ENCODE measurements around the gene NIPSNAP3A. TPM values are rescaled to one million over a fixed set of nuclear protein-coding genes. Genes with fewer than 3 reads are reported as not detected.
A peak's percentile ranks its signal among the peaks of the same experiment; 100 is the strongest.

Gene NIPSNAP3A
- total and polyA plus RNA-seq, 9 donors = 47.5 to 63.2 (median 55.8) TPM

DNA sequence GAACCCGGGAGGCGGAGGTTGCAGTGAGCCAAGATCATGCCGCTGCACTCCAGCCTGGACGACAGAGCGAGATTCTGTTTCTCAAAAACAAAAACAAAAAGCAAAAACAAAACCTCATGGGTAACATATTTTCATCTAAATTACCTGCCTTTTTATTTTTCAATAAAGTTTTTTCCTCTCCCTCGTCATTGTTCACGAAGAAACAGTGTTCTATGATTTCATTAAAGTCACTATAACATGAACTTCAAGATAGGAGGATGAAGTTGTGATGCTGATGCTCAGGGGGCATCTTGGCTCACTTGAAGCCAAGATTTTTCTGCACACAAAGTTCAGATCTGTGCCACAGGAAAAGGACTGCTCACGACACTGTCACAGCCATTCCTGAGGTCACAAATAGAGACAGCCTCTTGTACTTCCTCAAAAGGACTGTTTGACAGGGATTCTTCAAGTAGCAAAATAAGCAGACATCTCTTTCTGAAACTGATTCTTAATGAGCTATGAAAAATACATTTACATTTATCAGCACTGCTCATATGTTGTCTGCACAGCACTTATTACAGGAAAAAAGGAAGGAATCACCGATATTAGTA is 32.6 kb downstream of the NIPSNAP3A start:
- Histone ChIP-seq H3K4me1 (ENCODE audit: control insufficient read depth, insufficient read depth, low read length) (no peaks in the 10 kb centered on the region), H3K9me3 (replicated peaks; ENCODE audit: control insufficient read depth, low read depth, low read length) (no peaks in the 10 kb centered on the region), H3K27me3 (ENCODE audit: control insufficient read depth, insufficient read depth, low read length) (no peaks in the 10 kb centered on the region), H3K27ac (ENCODE audit: low read length) (no peak overlapping the region), H3K4me3 (ENCODE audit: low read length) (no peak overlapping the region), H3K36me3 (ENCODE audit: control insufficient read depth, insufficient read depth, low read length) (no peaks in the 10 kb centered on the region)
- peak; percentile 19 for DNase-seq
- 88% methylated on average over 6 of the region's 9 CpGs for WGBS (ENCODE audit: insufficient coverage)

DNA sequence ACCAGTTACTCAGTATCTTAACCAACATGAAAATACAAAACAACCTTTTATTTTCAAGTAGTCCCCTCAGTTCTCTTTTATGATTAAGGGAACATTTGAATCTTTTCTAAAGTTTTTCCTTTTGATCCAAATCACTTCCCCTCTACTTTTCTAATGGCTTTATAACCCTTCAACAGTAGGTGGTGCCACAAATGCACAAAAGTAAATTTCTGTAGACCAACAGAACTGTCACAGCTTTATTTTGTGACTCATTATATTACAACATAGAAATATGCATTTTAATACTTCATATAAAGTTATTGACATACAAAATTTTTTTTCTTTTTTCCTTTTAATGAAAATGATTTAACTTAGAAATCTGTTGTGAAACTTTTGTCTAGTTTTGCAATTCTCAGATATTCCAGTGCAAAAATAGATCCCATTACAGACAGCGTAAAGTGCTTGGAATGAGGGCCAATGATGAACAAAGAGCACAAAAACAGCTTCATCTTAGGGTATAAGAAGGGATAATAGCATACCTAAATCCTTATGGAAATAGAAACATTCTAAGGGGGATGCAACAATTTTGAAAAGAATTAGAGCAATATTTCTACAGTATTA is 33.4 kb downstream of the NIPSNAP3A start:
- Histone ChIP-seq H3K27me3 (ENCODE audit: control insufficient read depth, insufficient read depth, low read length) (no peaks in the 10 kb centered on the region), H3K27ac (ENCODE audit: low read length) (no peak overlapping the region), H3K4me3 (ENCODE audit: low read length) (no peak overlapping the region), H3K4me1 (ENCODE audit: control insufficient read depth, insufficient read depth, low read length) (no peaks in the 10 kb centered on the region), H3K36me3 (ENCODE audit: control insufficient read depth, insufficient read depth, low read length) (peaks cover 3% of the 10 kb centered on the region), H3K9me3 (replicated peaks; ENCODE audit: control insufficient read depth, low read depth, low read length) (no peaks in the 10 kb centered on the region)
- peak; percentile 61 for DNase-seq
- WGBS (ENCODE audit: insufficient coverage) = no CpG with 5 or more reads among the region's 1 CpG

DNA sequence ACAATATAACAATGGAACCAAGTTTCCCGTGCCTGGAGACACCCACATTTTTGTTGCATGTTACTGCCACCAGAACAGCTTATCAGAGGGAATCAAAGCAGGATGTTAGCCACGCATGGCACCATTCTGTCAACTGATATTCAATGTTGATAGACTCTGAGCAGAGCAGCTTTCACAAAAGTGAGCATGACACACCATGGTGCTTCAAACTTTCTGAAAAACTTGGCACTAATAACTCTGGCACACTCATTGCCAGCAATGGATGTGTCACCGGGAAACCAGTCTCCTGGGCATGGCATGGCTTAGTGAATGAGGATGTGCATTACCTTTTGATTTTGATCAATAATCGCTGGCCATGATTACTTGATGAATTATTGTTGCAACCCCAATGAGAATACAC is 36.1 kb downstream of the NIPSNAP3A start:
- Histone ChIP-seq H3K4me1 (ENCODE audit: control insufficient read depth, insufficient read depth, low read length) (no peaks in the 10 kb centered on the region), H3K4me3 (ENCODE audit: low read length) (no peak overlapping the region), H3K36me3 (ENCODE audit: control insufficient read depth, insufficient read depth, low read length) (peaks cover 9% of the 10 kb centered on the region), H3K27me3 (ENCODE audit: control insufficient read depth, insufficient read depth, low read length) (no peaks in the 10 kb centered on the region), H3K27ac (ENCODE audit: low read length) (no peak overlapping the region), H3K9me3 (replicated peaks; ENCODE audit: control insufficient read depth, low read depth, low read length) (no peaks in the 10 kb centered on the region)
- 86% methylated on average over 2 of the region's 4 CpGs for WGBS (ENCODE audit: insufficient coverage)
- DNase-seq = no peak

DNA sequence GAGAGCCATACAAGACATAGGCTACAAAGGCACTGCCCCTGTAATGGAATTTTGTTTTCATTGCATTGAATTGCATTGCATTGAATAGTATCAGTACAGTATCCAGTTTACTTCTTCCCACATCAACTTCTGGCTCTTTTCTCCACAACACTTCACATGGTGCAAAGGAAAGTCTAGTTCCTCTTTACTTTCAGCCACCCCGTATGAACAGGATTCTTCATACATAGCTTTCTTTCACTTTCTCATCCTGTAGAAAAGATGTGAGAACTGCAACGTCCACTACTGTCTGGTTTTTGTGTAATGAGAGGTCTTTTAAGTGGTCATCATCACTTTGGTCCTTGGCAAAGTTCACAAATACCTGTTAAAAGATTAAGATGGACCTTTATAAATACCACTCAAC is 36.6 kb downstream of the NIPSNAP3A start:
- Histone ChIP-seq H3K4me3 (ENCODE audit: low read length) (no peak overlapping the region), H3K9me3 (replicated peaks; ENCODE audit: control insufficient read depth, low read depth, low read length) (no peaks in the 10 kb centered on the region), H3K27me3 (ENCODE audit: control insufficient read depth, insufficient read depth, low read length) (no peaks in the 10 kb centered on the region), H3K27ac (ENCODE audit: low read length) (no peak overlapping the region), H3K4me1 (ENCODE audit: control insufficient read depth, insufficient read depth, low read length) (no peaks in the 10 kb centered on the region), H3K36me3 (ENCODE audit: control insufficient read depth, insufficient read depth, low read length) (peaks cover 13% of the 10 kb centered on the region)
- WGBS (ENCODE audit: insufficient coverage) = no CpG with 5 or more reads among the region's 2 CpGs
- DNase-seq = peak; percentile 30

DNA sequence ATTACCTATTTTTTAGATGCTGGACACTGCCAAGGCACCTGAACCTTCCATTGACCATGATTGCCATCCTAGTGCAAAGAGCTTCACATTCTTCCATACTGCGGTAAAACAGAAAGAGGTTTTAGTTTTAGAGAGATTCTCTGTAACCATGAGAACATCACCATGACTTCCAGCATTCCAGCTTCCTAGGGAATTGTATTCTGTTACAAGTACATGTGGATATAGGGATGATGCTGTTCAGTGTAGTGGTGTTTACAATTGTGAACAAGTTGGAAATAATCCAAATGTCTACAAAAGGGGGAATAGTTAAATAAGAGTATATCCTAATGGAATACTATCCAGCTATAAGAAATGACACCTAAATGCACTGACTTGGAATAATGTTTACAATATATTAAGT is 38.8 kb downstream of the NIPSNAP3A start:
- Histone ChIP-seq H3K27me3 (ENCODE audit: control insufficient read depth, insufficient read depth, low read length) (no peaks in the 10 kb centered on the region), H3K27ac (ENCODE audit: low read length) (no peak overlapping the region), H3K4me3 (ENCODE audit: low read length) (no peak overlapping the region), H3K36me3 (ENCODE audit: control insufficient read depth, insufficient read depth, low read length) (peaks cover 14% of the 10 kb centered on the region), H3K4me1 (ENCODE audit: control insufficient read depth, insufficient read depth, low read length) (no peaks in the 10 kb centered on the region), H3K9me3 (replicated peaks; ENCODE audit: control insufficient read depth, low read depth, low read length) (no peaks in the 10 kb centered on the region)
- DNase-seq = no peak
- WGBS (ENCODE audit: insufficient coverage) = no CpG with 5 or more reads among the region's 1 CpG

DNA sequence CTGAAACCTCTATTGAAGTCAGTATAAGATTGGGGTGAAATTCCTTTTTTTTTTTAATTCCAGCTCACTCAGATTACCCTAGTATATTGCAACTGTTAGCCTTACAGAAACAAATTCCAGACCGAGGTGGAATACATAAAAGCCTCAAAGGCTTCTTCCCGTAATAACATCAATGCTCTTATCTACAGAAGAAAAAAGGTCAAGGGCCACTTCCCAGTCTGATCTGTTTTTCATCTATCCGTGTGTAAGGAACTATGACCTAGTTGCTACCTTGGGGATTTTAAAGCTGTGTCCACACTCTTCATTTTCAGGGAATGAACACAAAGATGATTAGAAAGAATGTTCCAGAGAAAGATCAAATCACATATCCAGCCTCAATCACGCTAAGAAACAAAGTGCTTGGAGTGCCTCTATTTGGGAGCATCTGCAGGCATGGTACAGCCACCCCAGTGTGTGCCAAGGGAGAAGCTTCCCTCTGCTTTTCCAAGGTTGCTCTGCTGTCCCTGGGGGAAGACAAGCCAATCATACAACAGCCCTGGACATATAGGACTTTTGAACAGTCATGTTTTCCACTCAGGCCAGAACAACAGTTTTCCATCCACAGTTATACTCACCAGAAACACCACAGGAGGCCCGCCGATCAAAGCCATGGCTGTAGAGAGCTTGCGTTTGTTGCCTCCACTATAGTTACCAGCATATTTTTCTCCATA is 40.0 kb downstream of the NIPSNAP3A start:
- Histone ChIP-seq H3K27me3 (ENCODE audit: control insufficient read depth, insufficient read depth, low read length) (no peaks in the 10 kb centered on the region), H3K4me3 (ENCODE audit: low read length) (no peak overlapping the region), H3K36me3 (ENCODE audit: control insufficient read depth, insufficient read depth, low read length) (peaks cover 18% of the 10 kb centered on the region), H3K4me1 (ENCODE audit: control insufficient read depth, insufficient read depth, low read length) (no peaks in the 10 kb centered on the region), H3K27ac (ENCODE audit: low read length) (no peak overlapping the region), H3K9me3 (replicated peaks; ENCODE audit: control insufficient read depth, low read depth, low read length) (no peaks in the 10 kb centered on the region)
- DNase-seq = no peak
- WGBS (ENCODE audit: insufficient coverage) = no CpG with 5 or more reads among the region's 7 CpGs

DNA sequence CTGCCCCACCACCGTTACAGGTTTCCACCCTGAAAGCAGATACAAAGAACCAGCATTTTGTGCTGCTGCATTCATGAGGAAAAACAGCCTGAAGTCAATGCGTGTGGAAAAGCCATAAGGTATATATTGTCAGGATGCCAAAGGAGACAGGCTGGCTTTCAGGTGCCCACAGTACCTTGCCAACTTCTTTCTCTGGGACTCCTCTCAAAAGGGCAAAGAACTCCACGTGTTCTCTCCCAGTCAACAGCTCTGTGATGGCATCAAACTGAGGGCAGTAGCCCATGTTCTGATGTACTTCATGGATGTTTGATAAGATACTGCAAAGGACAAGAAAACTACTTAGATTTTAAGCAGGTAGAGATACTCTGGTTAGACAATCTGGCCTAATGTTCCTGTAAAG is 40.8 kb downstream of the NIPSNAP3A start:
- H3K27ac ChIP-seq (ENCODE audit: low read length) = no peak overlapping the region
- no peaks in the 10 kb centered on the region for H3K9me3 ChIP-seq (replicated peaks; ENCODE audit: control insufficient read depth, low read depth, low read length)
- no peak overlapping the region for H3K4me3 ChIP-seq (ENCODE audit: low read length)
- H3K4me1 ChIP-seq (ENCODE audit: control insufficient read depth, insufficient read depth, low read length) = no peaks in the 10 kb centered on the region
- H3K27me3 ChIP-seq (ENCODE audit: control insufficient read depth, insufficient read depth, low read length) = no peaks in the 10 kb centered on the region
- no peak for DNase-seq
- 100% methylated on average over 1 of the region's 3 CpGs for WGBS (ENCODE audit: insufficient coverage)
- H3K36me3 ChIP-seq (ENCODE audit: control insufficient read depth, insufficient read depth, low read length) = peaks cover 20% of the 10 kb centered on the region

DNA sequence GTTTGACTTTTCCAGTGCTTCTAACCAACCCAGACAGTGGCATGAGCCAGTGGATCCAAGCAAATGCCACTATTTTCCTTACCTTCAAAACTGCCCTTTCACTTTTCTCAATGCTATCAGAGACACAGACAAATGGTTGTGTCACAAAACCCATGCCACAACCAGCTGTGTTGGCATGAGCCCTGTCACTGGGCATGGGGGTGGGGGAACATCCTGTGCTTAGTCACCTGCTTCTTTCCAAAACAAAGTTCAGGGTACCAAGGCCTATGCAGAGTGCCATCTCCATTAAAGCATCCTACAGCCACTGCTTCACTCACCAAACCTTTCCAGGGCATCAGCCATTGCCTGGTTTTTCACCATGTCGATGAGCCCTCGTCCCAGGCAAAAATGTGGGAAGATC is 46.6 kb downstream of the NIPSNAP3A start:
- Histone ChIP-seq H3K4me3 (ENCODE audit: low read length) (no peak overlapping the region), H3K27ac (ENCODE audit: low read length) (no peak overlapping the region), H3K4me1 (ENCODE audit: control insufficient read depth, insufficient read depth, low read length) (no peaks in the 10 kb centered on the region), H3K9me3 (replicated peaks; ENCODE audit: control insufficient read depth, low read depth, low read length) (no peaks in the 10 kb centered on the region), H3K27me3 (ENCODE audit: control insufficient read depth, insufficient read depth, low read length) (no peaks in the 10 kb centered on the region), H3K36me3 (ENCODE audit: control insufficient read depth, insufficient read depth, low read length) (peaks cover 28% of the 10 kb centered on the region)
- no CpG with 5 or more reads among the region's 2 CpGs for WGBS (ENCODE audit: insufficient coverage)
- DNase-seq = no peak

DNA sequence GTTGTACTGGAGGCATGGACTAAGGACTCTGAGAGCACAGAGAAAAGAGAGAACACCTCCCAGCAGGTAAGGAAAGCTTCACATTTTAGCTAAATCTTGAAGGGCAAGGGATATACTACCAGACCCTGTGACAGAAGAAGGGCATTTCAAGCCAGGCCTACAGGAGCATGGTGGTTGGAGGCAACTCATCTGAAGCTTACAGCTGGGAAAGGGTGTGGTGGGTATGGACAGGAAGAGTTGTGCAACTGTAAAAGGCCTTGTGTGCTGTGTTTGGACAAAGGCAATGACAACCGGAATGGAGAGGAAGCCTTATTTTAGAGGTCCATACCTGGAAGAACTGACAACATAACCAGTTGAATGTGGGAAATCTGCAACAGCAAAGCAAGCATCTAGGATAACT is 47.6 kb downstream of the NIPSNAP3A start:
- Histone ChIP-seq H3K27me3 (ENCODE audit: control insufficient read depth, insufficient read depth, low read length) (no peaks in the 10 kb centered on the region), H3K36me3 (ENCODE audit: control insufficient read depth, insufficient read depth, low read length) (peaks cover 26% of the 10 kb centered on the region), H3K4me1 (ENCODE audit: control insufficient read depth, insufficient read depth, low read length) (no peaks in the 10 kb centered on the region), H3K27ac (ENCODE audit: low read length) (no peak overlapping the region), H3K9me3 (replicated peaks; ENCODE audit: control insufficient read depth, low read depth, low read length) (no peaks in the 10 kb centered on the region), H3K4me3 (ENCODE audit: low read length) (no peak overlapping the region)
- WGBS (ENCODE audit: insufficient coverage) = 86% methylated on average over 1 of the region's 1 CpG
- no peak for DNase-seq

DNA sequence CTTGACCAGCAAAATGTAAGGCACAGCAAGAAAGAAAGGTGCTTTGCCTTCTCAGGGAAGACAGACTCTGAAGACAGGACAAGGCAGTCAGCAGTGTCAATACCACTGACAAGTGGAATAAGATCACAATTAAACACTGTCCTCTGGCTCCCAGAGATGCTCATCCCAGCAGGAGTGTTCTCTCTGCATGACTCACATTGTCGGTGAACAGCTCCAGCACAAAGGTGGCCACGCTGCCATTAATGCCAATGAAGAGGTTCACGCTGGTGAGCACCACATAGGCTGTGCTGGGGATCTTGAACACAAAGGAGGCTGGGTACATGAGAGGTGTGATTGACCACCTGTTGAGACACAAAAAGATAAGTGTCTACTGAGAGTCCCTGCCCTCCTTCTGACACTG is 48.4 kb downstream of the NIPSNAP3A start:
- no peak for DNase-seq
- Histone ChIP-seq H3K9me3 (replicated peaks; ENCODE audit: control insufficient read depth, low read depth, low read length) (no peaks in the 10 kb centered on the region), H3K36me3 (ENCODE audit: control insufficient read depth, insufficient read depth, low read length) (peaks cover 29% of the 10 kb centered on the region), H3K27me3 (ENCODE audit: control insufficient read depth, insufficient read depth, low read length) (no peaks in the 10 kb centered on the region), H3K4me3 (ENCODE audit: low read length) (no peak overlapping the region), H3K4me1 (ENCODE audit: control insufficient read depth, insufficient read depth, low read length) (no peaks in the 10 kb centered on the region), H3K27ac (ENCODE audit: low read length) (no peak overlapping the region)
- WGBS (ENCODE audit: insufficient coverage) = 89% methylated on average over 3 of the region's 3 CpGs
